Muscle of leg (tissue), 16 donors: Measurements from ENCODE around the gene ARMH1. TPM values are rescaled to one million over a fixed set of nuclear protein-coding genes. Genes with fewer than 3 reads are reported as not detected.

Experiments
- DNase-seq: peaks from one replicate; pipeline ENCODE4 v3.0.0; 2013
- H3K27ac ChIP-seq: one replicate; pipeline ENCODE4 v1.5.1; 2013; ENCODE audit warnings: mild to moderate bottlenecking, low read length, control low read depth
- H3K27me3 ChIP-seq: one replicate; pipeline ENCODE4 v1.6.1; 2013; ENCODE audit warnings: low read length; ENCODE audit not compliant: control insufficient read depth, insufficient read depth
- H3K36me3 ChIP-seq: one replicate; pipeline ENCODE4 v1.6.1; 2013; ENCODE audit warnings: low read length; ENCODE audit not compliant: control insufficient read depth, insufficient read depth
- H3K4me1 ChIP-seq: one replicate; pipeline ENCODE4 v1.6.1; 2013; ENCODE audit warnings: low read length; ENCODE audit not compliant: control insufficient read depth, insufficient read depth
- H3K4me3 ChIP-seq: one replicate; pipeline ENCODE4 v1.5.1; 2013; ENCODE audit warnings: low read length, control low read depth
- H3K9me3 ChIP-seq: replicated peaks from 2 replicates; pipeline ENCODE4 v1.6.1; 2013; ENCODE audit warnings: low read depth, low read length; ENCODE audit not compliant: control insufficient read depth
- WGBS: methylation state at CpG from one replicate; pipeline ENCODE4 v1.1.5; 2013; ENCODE audit warnings: missing lambda C conversion rate; ENCODE audit not compliant: insufficient coverage; 5-methylcytosine and 5-hydroxymethylcytosine counted together
- long read RNA-seq, 11 donors: transcript quantifications; one replicate each; lab custom pipeline, GENCODE V29; 2026
- polyA plus RNA-seq, 8 donors: library from polyadenylated mRNA; unstranded; fragments of 120-200 nt; gene quantifications; one replicate each; pipeline versions ENCODE4 v1.2.1 to v1.2.3, GENCODE V29; 2013; ENCODE audit warnings: inconsistent platforms in 1 of 8, low replicate concordance in 1 of 8; ENCODE audit not compliant: insufficient read length in 8 of 8, insufficient read depth in 1 of 8
- total RNA-seq: library from RNA; stranded (reverse); fragments of 120-200 nt; gene quantifications from one replicate; pipeline ENCODE4 v1.2.4, GENCODE V29; 2013

The ARMH1 gene
- 1.6 TPM for total RNA-seq
- 1 to 10 TPM; 1.3 to 2.6 (median 1.8) TPM for polyA plus RNA-seq
- long read RNA-seq, donor 1, result 0 reads
- long read RNA-seq, donor 2, result 0 reads
- long read RNA-seq, donor 3, result 0 reads
- long read RNA-seq, donor 4, result 0 reads
- long read RNA-seq, donor 5, result 0 reads
- long read RNA-seq, donor 6, result 0 reads
- long read RNA-seq, donor 7, result 0 reads
- long read RNA-seq, donor 8, result 0 reads
- long read RNA-seq, donor 9, result 0 reads
- long read RNA-seq, donor 10, result 0 reads
- long read RNA-seq, donor 11, result 0 reads

DNA sequence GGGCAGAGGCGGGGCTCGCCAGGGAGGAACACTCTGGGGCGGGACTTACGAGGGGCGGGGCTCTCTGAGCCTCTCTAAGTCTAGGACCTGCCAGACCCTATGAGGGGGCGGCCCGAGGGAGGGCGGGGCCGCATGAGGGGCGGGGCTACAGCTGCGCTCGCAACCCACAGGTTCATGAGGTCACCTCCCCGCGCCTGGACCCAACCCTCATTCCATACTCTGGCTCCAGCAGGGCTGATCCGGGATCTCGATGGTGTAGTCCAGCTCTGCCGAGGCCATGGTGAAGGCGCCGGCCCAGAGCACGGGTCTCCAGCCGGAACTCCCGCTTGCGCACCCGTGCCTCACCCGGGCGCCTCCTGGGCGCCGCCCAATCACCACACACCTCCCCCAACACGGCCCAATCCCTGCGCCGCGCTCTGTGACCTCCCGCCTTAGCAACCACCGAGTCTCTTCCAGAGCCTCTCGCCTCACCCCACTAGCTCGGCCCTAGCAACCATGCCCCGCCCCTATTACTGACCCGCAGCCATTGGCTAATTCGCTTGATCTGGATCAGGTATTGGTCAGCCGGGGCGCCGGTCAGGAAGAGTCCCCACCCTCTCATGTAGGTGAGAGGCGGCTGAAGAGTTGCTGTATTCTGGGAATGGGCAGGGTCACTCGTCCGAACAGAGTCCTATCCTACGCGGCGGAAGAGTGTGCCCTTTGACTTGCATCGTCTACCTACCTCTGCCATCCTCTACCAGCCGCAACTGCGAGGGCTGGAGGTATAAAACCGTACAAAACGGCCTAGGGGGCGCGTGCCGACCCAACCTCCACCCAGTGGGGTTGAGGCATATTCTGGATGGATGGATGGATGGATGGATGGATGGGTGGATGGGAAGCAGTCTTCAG is at the start of gene ARMH1, which contains the start of gene TMEM53:
Gene ARMH1, plus strand, starts transcription at position 602 of the 888 bp plus-strand sequence. CDS start 14,984 bp downstream, outside the sequence.
Gene TMEM53, minus strand, starts transcription at position 369 of the 888 bp plus-strand sequence. Its CDS starts 90 bp downstream, at position 279.
- H3K9me3 ChIP-seq, result no peaks in the 10 kb centered on the region
- no peaks in the 10 kb centered on the region for H3K27me3 ChIP-seq
- peak within 1 kb of the TSS; percentile 98 for H3K27ac ChIP-seq
- peak within 1 kb of the TSS; percentile 84 for H3K4me3 ChIP-seq
- peak; percentile 99 for DNase-seq
- H3K36me3 ChIP-seq, result no peaks in the 10 kb centered on the region
- peaks cover 32% of the 10 kb centered on the region for H3K4me1 ChIP-seq
- 0% methylated on average over 39 of the region's 56 CpGs for WGBS

DNA sequence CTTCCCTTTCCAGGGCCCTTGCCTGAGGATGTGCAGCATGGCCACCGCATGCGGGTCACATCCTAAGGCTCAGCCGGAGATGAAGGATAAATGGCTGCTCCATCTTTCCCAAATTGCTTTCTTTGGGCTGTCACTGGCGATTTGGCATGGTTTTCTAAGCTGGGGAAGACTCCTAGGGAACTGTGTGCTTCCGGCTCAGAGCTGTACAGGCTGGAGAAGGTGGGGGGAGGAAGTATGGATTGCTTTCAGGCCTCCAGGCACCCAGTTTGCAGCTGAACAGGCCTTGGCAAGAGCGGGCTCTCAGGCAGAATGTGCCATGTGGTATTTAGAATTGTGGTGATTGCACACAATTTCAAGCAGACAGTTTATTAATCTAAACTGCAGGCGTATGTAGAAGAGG is 49.2 kb upstream of the ARMH1 start:
- 68% methylated on average over 4 of the region's 7 CpGs for WGBS
- DNase-seq, result no peak
- Histone ChIP-seq H3K27ac (no peak overlapping the region), H3K27me3 (no peaks in the 10 kb centered on the region), H3K9me3 (no peaks in the 10 kb centered on the region), H3K36me3 (no peaks in the 10 kb centered on the region), H3K4me3 (no peak overlapping the region), H3K4me1 (peaks cover 4% of the 10 kb centered on the region)

DNA sequence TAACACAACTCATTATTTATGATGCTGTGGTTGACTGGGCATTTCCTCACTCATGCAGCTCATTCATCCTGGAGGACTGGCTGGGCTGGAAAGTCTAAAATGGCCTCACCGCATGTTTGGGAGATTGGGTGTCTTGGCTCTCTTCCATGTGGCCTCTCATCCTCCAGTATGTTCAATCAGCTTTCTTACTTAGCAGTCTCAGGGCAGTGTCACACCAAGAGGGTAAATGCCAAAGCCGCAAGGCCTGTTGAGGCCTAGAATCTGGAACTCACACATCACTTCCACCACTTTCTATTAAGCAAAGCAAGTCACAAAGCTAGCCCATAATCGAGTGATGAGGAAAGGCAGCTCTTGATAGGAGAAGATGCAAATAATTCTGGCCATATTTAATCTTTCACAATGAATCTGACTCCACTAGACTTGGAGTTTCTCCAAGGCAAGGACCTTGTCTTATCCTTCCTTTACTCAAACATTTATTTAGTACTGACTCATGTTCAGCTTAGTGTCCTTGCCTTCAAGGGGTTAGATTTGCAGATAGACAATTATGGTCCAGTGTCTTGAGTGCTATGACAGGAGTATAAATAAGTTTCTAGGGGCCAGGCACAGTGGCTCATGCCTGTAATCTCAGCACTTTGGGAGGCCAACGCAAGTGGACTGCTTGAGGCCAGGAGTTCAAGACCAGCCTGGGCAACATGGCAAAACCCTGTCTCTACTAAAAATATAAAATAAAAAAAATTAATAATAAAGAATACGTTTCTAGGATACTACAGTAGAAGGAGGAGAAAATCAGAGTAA is 45.4 kb upstream of the ARMH1 start:
- 88% methylated on average over 1 of the region's 5 CpGs for WGBS
- peaks cover 27% of the 10 kb centered on the region for H3K4me1 ChIP-seq
- H3K4me3 ChIP-seq, result no peak overlapping the region
- no peaks in the 10 kb centered on the region for H3K27me3 ChIP-seq
- no peak for DNase-seq
- H3K27ac ChIP-seq, result no peak overlapping the region
- peaks cover 13% of the 10 kb centered on the region for H3K36me3 ChIP-seq
- H3K9me3 ChIP-seq, result no peaks in the 10 kb centered on the region

DNA sequence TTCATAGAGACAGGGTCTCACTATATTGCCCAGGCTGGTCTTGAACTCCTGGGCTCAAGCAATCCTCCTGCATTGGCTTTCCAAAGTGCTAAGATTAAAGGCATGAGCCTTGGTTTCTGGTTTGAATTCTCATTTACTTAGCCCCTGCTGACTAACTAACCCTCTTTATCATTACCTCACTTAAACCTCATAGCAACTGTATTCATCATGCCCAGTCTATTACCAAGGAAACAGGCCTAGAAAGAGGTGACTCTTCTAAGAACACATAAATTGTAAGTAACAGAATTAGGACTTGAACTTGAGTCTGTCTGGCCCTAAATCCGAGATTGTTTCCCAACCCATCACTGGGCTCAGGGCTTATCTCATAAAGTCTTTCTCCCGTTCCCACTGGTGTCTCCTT is 44.4 kb upstream of the ARMH1 start:
- WGBS, result no CpG with 5 or more reads among the region's 2 CpGs
- H3K4me1 ChIP-seq, result peaks cover 27% of the 10 kb centered on the region
- DNase-seq, result no peak
- no peak overlapping the region for H3K27ac ChIP-seq
- H3K36me3 ChIP-seq, result peaks cover 22% of the 10 kb centered on the region
- no peaks in the 10 kb centered on the region for H3K27me3 ChIP-seq
- H3K4me3 ChIP-seq, result no peak overlapping the region
- H3K9me3 ChIP-seq, result no peaks in the 10 kb centered on the region

DNA sequence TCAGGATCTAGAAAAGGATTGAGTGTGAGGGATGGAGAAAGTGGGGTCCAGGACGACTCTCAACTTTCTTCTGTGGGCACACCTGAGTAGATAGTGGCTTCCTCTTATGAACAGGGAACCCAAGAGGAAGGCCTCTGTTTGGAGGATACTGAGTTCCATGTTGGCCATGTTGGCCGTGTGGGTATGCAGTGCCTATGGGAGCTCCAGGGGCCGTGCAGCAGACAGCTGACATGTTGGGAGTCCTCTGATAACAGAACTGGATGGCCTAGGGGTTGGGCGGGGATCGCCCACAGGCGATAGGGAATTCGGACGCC is 43.2 kb upstream of the ARMH1 start:
- no peaks in the 10 kb centered on the region for H3K9me3 ChIP-seq
- DNase-seq, result no peak
- peaks cover 34% of the 10 kb centered on the region for H3K36me3 ChIP-seq
- peak overlapping the region; percentile 97 for H3K27ac ChIP-seq
- peak overlapping the region; percentile 78 for H3K4me3 ChIP-seq
- 17% methylated on average over 8 of the region's 8 CpGs for WGBS
- H3K27me3 ChIP-seq, result no peaks in the 10 kb centered on the region
- peaks cover 26% of the 10 kb centered on the region for H3K4me1 ChIP-seq

DNA sequence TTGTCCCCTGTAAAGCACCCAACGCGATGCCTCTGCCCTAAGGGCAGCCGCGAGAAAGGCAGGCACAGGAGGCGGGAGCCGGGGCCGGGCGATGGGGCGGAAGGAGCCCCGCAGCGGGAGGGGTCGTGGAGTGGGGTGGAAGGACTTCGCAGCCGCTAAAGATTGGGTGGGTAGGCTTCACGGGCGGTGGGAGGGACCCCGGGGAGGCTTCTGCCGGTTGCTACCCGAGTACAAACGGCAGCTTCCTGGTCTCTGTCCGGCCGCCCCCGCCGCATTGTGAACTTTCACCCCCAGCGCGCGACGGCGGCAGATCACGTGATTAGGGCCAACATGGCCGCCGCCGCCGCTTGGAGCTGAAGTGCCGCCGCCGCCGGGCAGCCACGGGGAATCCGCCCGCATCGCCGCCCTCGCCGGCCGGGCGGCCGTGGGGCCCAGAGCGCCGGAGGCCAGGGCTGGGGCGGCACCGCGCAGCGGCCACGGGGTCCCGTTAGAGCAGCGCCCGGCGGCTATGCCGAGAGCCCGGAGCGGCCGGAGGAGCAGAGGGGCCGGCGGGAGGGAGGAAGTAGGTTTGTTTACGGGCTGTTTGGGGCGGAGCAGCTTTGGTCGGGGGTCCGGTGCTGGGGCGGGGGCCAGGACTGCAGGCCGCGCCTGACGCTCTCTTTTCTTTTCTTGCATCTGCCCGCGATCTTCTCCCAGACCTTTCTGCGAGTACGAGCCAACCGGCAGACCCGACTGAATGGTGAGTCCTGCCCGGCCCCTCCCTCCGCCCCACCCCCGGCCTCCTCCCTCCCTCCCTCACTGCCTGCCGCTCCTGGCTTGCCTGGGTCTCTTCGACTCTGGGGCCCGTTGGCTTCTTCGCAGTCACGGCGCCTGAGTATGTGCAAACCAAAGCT is 42.6 kb upstream of the ARMH1 start:
- DNase-seq, result peak; percentile 95
- Histone ChIP-seq H3K36me3 (peaks cover 39% of the 10 kb centered on the region), H3K9me3 (no peaks in the 10 kb centered on the region), H3K27me3 (no peaks in the 10 kb centered on the region), H3K4me1 (peaks cover 32% of the 10 kb centered on the region), H3K4me3 (peak overlapping the region; percentile 78), H3K27ac (peak overlapping the region; percentile 97)
- under 1% methylated on average over 77 of the region's 88 CpGs for WGBS

DNA sequence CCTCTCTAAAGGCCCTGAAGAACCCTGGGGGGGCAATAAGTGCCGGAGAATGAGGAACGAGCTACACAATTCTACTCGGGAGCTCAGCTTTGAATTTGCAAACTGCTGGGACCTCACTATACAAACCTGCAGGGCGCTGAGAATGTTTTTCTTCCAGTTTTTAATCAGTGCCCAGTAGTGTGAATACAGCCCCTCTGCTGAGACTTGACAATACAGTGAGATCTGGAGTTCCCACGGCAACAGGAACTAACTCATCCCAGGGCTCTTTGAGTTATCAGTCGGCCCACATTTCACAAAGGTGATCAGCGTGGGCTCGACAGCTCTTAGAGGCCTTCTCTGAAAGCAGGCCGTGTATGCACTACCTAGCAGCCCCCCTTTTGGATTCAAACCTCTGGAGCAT is 41.9 kb upstream of the ARMH1 start:
- H3K27me3 ChIP-seq, result no peaks in the 10 kb centered on the region
- DNase-seq, result no peak
- 2% methylated on average over 6 of the region's 9 CpGs for WGBS
- peak overlapping the region; percentile 78 for H3K4me3 ChIP-seq
- H3K36me3 ChIP-seq, result peaks cover 46% of the 10 kb centered on the region
- H3K4me1 ChIP-seq, result peaks cover 39% of the 10 kb centered on the region
- peak overlapping the region; percentile 91 for H3K27ac ChIP-seq
- H3K9me3 ChIP-seq, result no peaks in the 10 kb centered on the region

DNA sequence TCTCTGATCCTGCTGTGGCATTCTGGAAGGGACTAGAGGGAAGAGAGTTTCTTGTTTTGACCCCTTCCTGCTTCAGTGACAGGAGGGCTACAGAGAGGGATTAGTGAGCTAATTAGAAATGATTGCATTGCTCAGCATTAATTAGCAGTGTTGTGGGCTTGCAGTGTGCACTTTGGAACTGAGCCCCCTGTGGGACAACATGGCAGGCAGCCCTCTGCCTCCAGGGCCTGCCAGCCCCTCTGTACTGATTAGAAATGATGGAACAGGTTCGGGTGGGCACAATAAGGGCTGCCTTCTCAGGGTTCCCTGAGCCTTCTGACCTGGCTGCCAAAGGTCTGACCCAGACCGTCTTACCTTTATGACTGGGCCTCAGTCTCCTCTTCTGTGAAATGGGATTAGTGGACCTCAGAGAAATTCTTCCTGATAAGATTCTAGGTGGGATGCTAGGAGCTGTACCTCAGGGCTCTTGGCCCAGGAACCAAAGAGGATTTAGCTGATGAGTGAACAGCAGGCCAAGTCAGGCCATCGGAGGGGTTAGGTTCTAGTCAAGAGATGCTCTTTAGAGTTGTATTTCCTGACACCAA is 39.8 kb upstream of the ARMH1 start:
- peaks cover 67% of the 10 kb centered on the region for H3K36me3 ChIP-seq
- H3K4me3 ChIP-seq, result no peak overlapping the region
- H3K4me1 ChIP-seq, result peaks cover 51% of the 10 kb centered on the region
- no peak overlapping the region for H3K27ac ChIP-seq
- no peak for DNase-seq
- H3K9me3 ChIP-seq, result no peaks in the 10 kb centered on the region
- 82% methylated on average over 3 of the region's 3 CpGs for WGBS
- H3K27me3 ChIP-seq, result no peaks in the 10 kb centered on the region

DNA sequence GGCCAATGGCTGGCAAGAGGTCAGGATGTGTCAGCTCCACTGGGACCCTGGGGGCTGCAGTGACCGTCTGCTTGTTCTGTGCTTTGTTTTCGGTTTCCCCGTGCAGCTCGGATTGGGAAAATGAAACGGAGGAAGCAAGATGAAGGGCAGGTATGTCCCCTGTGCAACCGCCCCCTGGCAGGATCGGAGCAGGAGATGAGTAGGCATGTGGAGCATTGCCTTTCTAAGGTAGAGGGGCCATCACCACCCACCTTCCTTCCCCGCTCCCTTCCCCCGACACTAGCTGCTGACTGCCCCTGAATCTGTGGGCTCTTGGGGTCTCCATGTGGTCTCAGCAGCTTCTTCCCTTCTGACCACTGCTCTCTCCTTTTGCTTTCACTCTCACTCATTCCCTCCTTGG is 39.1 kb upstream of the ARMH1 start:
- no peak overlapping the region for H3K4me3 ChIP-seq
- no peaks in the 10 kb centered on the region for H3K27me3 ChIP-seq
- WGBS, result 75% methylated on average over 7 of the region's 9 CpGs
- H3K4me1 ChIP-seq, result peaks cover 57% of the 10 kb centered on the region
- H3K36me3 ChIP-seq, result peaks cover 72% of the 10 kb centered on the region
- H3K27ac ChIP-seq, result no peak overlapping the region
- no peaks in the 10 kb centered on the region for H3K9me3 ChIP-seq
- DNase-seq, result no peak
